GM12874 (cell line): ENCODE results near the gene OTUD6A.

ENCODE experiments used
- CTCF ChIP-seq: IDR thresholded peaks from 2 replicates; pipeline ENCODE4 v1.5.1; 2011; ENCODE audit warnings: low read depth, mild to moderate bottlenecking, control low read depth, low read length, moderate library complexity; ENCODE audit not compliant: insufficient read depth

The OTUD6A gene

GRCh38 chrX:70049406-70049805, 12.9 kb upstream of the OTUD6A start:
- no peak for TF ChIP-seq CTCF

GRCh38 chrX:70049925-70050324, 12.3 kb upstream of the OTUD6A start, which contains the start of gene AWAT2:
Gene AWAT2, minus strand, starts transcription at chrX:70049938. Its CDS starts 6 bp downstream, at chrX:70049932.
- TF ChIP-seq CTCF, result no peak

- no peak for TF ChIP-seq CTCF
These were observed 9.2 kb upstream of the OTUD6A start for GRCh38 chrX:70052895-70053615.

- TF ChIP-seq CTCF, result no peak
These were observed 7.9 kb upstream of the OTUD6A start for GRCh38 chrX:70054391-70054790.

- TF ChIP-seq CTCF, result no peak
These were observed 799 bp downstream of the OTUD6A start for GRCh38 chrX:70062961-70063550.

- TF ChIP-seq CTCF, result no peak
These were observed 4.4 kb downstream of the OTUD6A start for GRCh38 chrX:70066646-70067045.

GRCh38 chrX:70079297-70079696, 17.0 kb downstream of the OTUD6A start:
- TF ChIP-seq CTCF, result no peak
